Suprapubic skin (tissue), 4 donors: ENCODE data around the gene TOP1. TPM values are rescaled to one million over a fixed set of nuclear protein-coding genes. Genes with fewer than 3 reads are reported as not detected.
"Not testable (repeated sequence)": the region's sequence is repeated elsewhere in the genome, so short reads cannot be mapped to it uniquely, and the experiment has no call there.

Source experiments
- DNase-seq, 2 donors: peaks; one replicate each; pipeline ENCODE4 v3.0.0-alpha.2; 2019; ENCODE audit warnings: low spot score in 2 of 2
- H3K27ac ChIP-seq: fragments of 200-600 bp; sonication (generic); one replicate; pipeline ENCODE4 v1.5.1; 2019
- H3K27me3 ChIP-seq: fragments of 200-600 bp; sonication (generic); one replicate; pipeline ENCODE4 v1.5.1; 2019
- H3K36me3 ChIP-seq: fragments of 200-600 bp; sonication (generic); one replicate; pipeline ENCODE4 v1.5.1; 2019
- H3K4me1 ChIP-seq: fragments of 200-600 bp; sonication (generic); one replicate; pipeline ENCODE4 v1.5.1; 2019
- H3K4me3 ChIP-seq: fragments of 200-600 bp; sonication (generic); one replicate; pipeline ENCODE4 v1.5.1; 2019; ENCODE audit warnings: mild to moderate bottlenecking
- H3K9me3 ChIP-seq: fragments of 200-600 bp; sonication (generic); one replicate; pipeline ENCODE4 v1.5.1; 2019
- EP300 ChIP-seq: sonication (generic); formaldehyde crosslinking; IDR thresholded peaks from one replicate; pipeline ENCODE4 v1.6.1; 2017; ENCODE audit warnings: antibody characterized with exemption
- POLR2A ChIP-seq, 2 donors: fragments of 450-650 bp; IDR thresholded peaks; one replicate each; pipeline ENCODE4 v1.6.1; 2017; ENCODE audit warnings: antibody characterized with exemption in 2 of 2, mild to moderate bottlenecking in 2 of 2, moderate library complexity in 2 of 2
- POLR2AphosphoS5 ChIP-seq, 3 donors: sonication (generic); formaldehyde crosslinking; IDR thresholded peaks; one replicate each; pipeline ENCODE4 v1.6.1; 2017; ENCODE audit warnings: antibody characterized with exemption in 3 of 3
- WGBS: methylation state at CpG from one replicate; pipeline ENCODE4 v1.1.5; 2018; 5-methylcytosine and 5-hydroxymethylcytosine counted together
- total RNA-seq, 4 donors: library from RNA; depleted of rRNA; stranded (reverse); fragments of >200 nt; gene quantifications; one replicate each; pipeline ENCODE4 v1.1.0, GENCODE V29; 2016
- TF ChIP-seq, protein P1 (sequence below), 2 donors: fragments of 200-600 bp in 1 of 2; fragments of 450-650 bp in 1 of 2; sonication (generic) in 1 of 2; IDR thresholded peaks; one replicate each; pipeline ENCODE4 v1.5.1; 2016 to 2019; ENCODE audit warnings: antibody characterized with exemption in 2 of 2, mild to moderate bottlenecking in 1 of 2, moderate library complexity in 1 of 2

TOP1 gene
- total RNA-seq, 4 donors from 2014 or later, result 25.8 to 32.6 (median 32.0) TPM

- Histone ChIP-seq H3K36me3 (peaks cover 63% of the 10 kb centered on the region), H3K4me3 (no peak overlapping the region), H3K27ac (no peak overlapping the region), H3K9me3 (no peaks in the 10 kb centered on the region), H3K4me1 (no peaks in the 10 kb centered on the region), H3K27me3 (no peaks in the 10 kb centered on the region)
- WGBS, result 100% methylated on average over 1 of the region's 1 CpG
- TF ChIP-seq POLR2AphosphoS5 (IDR thresholded peaks at IDR 0.05) (no peak), POLR2A (IDR thresholded peaks at IDR 0.05) (no peak), EP300 (no peak)
- TF ChIP-seq, protein P1, sequence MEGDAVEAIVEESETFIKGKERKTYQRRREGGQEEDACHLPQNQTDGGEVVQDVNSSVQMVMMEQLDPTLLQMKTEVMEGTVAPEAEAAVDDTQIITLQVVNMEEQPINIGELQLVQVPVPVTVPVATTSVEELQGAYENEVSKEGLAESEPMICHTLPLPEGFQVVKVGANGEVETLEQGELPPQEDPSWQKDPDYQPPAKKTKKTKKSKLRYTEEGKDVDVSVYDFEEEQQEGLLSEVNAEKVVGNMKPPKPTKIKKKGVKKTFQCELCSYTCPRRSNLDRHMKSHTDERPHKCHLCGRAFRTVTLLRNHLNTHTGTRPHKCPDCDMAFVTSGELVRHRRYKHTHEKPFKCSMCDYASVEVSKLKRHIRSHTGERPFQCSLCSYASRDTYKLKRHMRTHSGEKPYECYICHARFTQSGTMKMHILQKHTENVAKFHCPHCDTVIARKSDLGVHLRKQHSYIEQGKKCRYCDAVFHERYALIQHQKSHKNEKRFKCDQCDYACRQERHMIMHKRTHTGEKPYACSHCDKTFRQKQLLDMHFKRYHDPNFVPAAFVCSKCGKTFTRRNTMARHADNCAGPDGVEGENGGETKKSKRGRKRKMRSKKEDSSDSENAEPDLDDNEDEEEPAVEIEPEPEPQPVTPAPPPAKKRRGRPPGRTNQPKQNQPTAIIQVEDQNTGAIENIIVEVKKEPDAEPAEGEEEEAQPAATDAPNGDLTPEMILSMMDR (IDR thresholded peaks at IDR 0.05), result no peak
- DNase-seq, result no peak
Observed at GRCh38 chr20:41108531-41108930, 79.9 kb downstream of the TOP1 start.

- TF ChIP-seq POLR2A (IDR thresholded peaks at IDR 0.05) (no peak), EP300 (no peak), POLR2AphosphoS5 (IDR thresholded peaks at IDR 0.05) (no peak)
- TF ChIP-seq, protein P1 (IDR thresholded peaks at IDR 0.05), result no peak
- Histone ChIP-seq H3K36me3 (peaks cover 63% of the 10 kb centered on the region), H3K4me1 (no peaks in the 10 kb centered on the region), H3K9me3 (no peaks in the 10 kb centered on the region), H3K27ac (no peak overlapping the region), H3K4me3 (no peak overlapping the region), H3K27me3 (no peaks in the 10 kb centered on the region)
- WGBS, result 96% methylated on average over 11 of the region's 11 CpGs
- no peak for DNase-seq
Observed at GRCh38 chr20:41110012-41110411, 81.4 kb downstream of the TOP1 start.

- DNase-seq, result no peak
- WGBS, result 82% methylated on average over 5 of the region's 5 CpGs
- no peak overlapping the region for H3K27ac ChIP-seq
Observed at GRCh38 chr20:41110930-41111577, 82.4 kb downstream of the TOP1 start.

DNA sequence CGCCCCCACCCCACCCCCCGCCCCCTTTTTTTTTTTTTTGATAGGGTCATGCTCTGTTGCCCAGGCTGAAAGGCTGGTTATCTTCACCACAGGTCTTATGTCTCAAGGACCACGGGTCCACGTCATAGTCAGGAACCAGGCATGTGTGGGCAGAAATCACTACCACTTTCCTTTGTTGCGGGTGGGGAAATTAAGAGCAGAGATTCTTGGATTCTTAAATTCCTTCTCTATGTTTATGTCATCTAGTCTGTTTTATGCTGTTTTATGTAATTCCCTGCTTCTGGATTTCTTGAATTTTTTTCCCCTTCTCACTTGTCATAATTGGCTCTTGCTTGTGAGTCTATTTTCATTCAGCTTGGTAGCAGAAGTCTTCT, 82.9 kb downstream of the TOP1 start:
- 88% methylated on average over 5 of the region's 5 CpGs for WGBS

More at GRCh38 chr20:41110930-41111577, 82.4 kb downstream of the TOP1 start:
- H3K36me3 ChIP-seq, result peaks cover 67% of the 10 kb centered on the region
- no peaks in the 10 kb centered on the region for H3K4me1 ChIP-seq
- H3K4me3 ChIP-seq, result no peak overlapping the region
- no peaks in the 10 kb centered on the region for H3K27me3 ChIP-seq
- TF ChIP-seq EP300 (no peak), POLR2A (IDR thresholded peaks at IDR 0.05) (no peak), POLR2AphosphoS5 (IDR thresholded peaks at IDR 0.05) (no peak)
- TF ChIP-seq, protein P1 (IDR thresholded peaks at IDR 0.05), result no peak
- H3K9me3 ChIP-seq, result no peaks in the 10 kb centered on the region

DNA sequence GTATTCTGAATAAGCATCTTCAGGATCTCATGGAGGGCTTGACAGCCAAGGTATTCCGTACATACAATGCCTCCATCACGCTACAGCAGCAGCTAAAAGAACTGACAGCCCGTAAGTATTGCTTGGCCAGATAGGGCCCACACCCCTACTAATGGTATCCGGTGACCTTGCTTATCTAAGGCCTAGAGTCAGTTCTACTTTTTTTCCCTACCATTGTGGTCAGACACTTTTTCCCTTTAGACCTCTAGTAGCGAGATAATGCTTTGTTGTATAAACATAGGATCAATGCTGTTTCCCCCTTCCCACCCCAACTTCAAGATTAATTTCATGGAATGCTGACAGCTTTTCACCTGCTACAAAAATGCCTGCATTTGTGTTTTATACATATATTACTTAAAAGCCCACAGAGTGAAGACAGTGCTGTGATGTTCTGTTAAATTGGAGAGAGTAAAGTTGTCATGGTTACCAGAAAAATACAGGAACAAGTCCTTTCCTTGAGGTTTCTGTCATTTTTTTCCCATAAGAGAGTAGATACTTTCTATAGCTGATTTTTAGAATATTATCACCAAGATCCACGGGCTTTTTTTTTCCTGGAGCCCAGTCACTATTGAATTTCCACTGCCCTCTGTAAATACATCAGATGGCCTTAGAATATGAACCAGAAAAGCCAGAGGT, 87.8 kb downstream of the TOP1 start:
- DNase-seq, result no peak

More for the DNA sequence above, 82.9 kb downstream of the TOP1 start:
- Histone ChIP-seq H3K4me3 (no peak overlapping the region), H3K4me1 (no peaks in the 10 kb centered on the region), H3K27ac (no peak overlapping the region), H3K36me3 (peaks cover 72% of the 10 kb centered on the region), H3K9me3 (no peaks in the 10 kb centered on the region), H3K27me3 (no peaks in the 10 kb centered on the region)
- TF ChIP-seq, protein P1 (IDR thresholded peaks at IDR 0.05), result no peak
- no peak for TF ChIP-seq POLR2AphosphoS5 (IDR thresholded peaks at IDR 0.05)
- DNase-seq, result no peak

GRCh38 chr20:41118159-41118558, 89.5 kb downstream of the TOP1 start:
- H3K36me3 ChIP-seq, result peaks cover 99% of the 10 kb centered on the region
- 81% methylated on average over 6 of the region's 6 CpGs for WGBS
- not testable (repeated sequence) for H3K27ac ChIP-seq, H3K4me3 ChIP-seq, H3K27me3 ChIP-seq, DNase-seq, H3K4me1 ChIP-seq, H3K9me3 ChIP-seq

More for the DNA sequence above, 87.8 kb downstream of the TOP1 start:
- no peaks in the 10 kb centered on the region for H3K4me1 ChIP-seq
- no peak overlapping the region for H3K27ac ChIP-seq
- H3K36me3 ChIP-seq, result peaks cover 95% of the 10 kb centered on the region
- no peaks in the 10 kb centered on the region for H3K27me3 ChIP-seq
- 91% methylated on average over 6 of the region's 6 CpGs for WGBS
- H3K4me3 ChIP-seq, result no peak overlapping the region
- TF ChIP-seq POLR2A (IDR thresholded peaks at IDR 0.05) (no peak), POLR2AphosphoS5 (IDR thresholded peaks at IDR 0.05) (no peak), EP300 (no peak)
- TF ChIP-seq, protein P1 (IDR thresholded peaks at IDR 0.05), result no peak
- no peaks in the 10 kb centered on the region for H3K9me3 ChIP-seq
